ENCODE data around the gene STXBP2.

- no peak for TF ChIP-seq ZNF561 (tag by site-specific recombination; IDR thresholded peaks at IDR 0.05; ENCODE audit: borderline replicate concordance)
- no peak for TF ChIP-seq CTCF (tag by site-specific recombination; IDR thresholded peaks at IDR 0.05)
Measured at GRCh38 chr19:7622933-7623685, 13.8 kb upstream of the STXBP2 start.
